H9 (cell line): ENCODE measurements around the gene GLT1D1. TPM values are rescaled to one million over a fixed set of nuclear protein-coding genes. Genes with fewer than 3 reads are reported as not detected.

Source experiments
- DNase-seq: peaks from one replicate; pipeline ENCODE4 v3.0.0-alpha.2; 2017
- H2AFZ ChIP-seq: one replicate; pipeline ENCODE4 v1.6.1; 2013; ENCODE audit warnings: mild to moderate bottlenecking, low read length, control low read depth, moderate library complexity
- H2AK5ac ChIP-seq: 2 replicates; pipeline ENCODE4 v1.6.1; 2013; ENCODE audit warnings: low read length, control low read depth, mixed read lengths; ENCODE audit not compliant: insufficient read length
- H2BK120ac ChIP-seq: one replicate; pipeline ENCODE4 v1.6.1; 2013; ENCODE audit warnings: low read depth, mild to moderate bottlenecking, low read length, control low read depth, inconsistent platforms; ENCODE audit not compliant: poor library complexity, severe bottlenecking
- H2BK12ac ChIP-seq: 2 replicates; pipeline ENCODE4 v1.6.1; 2013; ENCODE audit warnings: low read length, control low read depth, mixed read lengths, low read depth; ENCODE audit not compliant: insufficient read length
- H2BK15ac ChIP-seq: 2 replicates; pipeline ENCODE4 v1.6.1; 2013; ENCODE audit warnings: low read depth, low read length, control low read depth
- H2BK20ac ChIP-seq: one replicate; pipeline ENCODE4 v1.6.1; 2013; ENCODE audit warnings: low read depth, mild to moderate bottlenecking, low read length, control low read depth, inconsistent platforms; ENCODE audit not compliant: poor library complexity, severe bottlenecking
- H2BK5ac ChIP-seq: 2 replicates; pipeline ENCODE4 v1.6.1; 2013; ENCODE audit warnings: low read length, control low read depth, mixed read lengths; ENCODE audit not compliant: insufficient read length
- H3K14ac ChIP-seq: 2 replicates; pipeline ENCODE4 v1.6.1; 2013; ENCODE audit warnings: low read length, control low read depth; ENCODE audit not compliant: insufficient read depth
- H3K18ac ChIP-seq: 2 replicates; pipeline ENCODE4 v1.6.1; 2013; ENCODE audit warnings: low read depth, mild to moderate bottlenecking, mixed read lengths, low read length, control low read depth; ENCODE audit not compliant: insufficient read length
- H3K23ac ChIP-seq: 2 replicates; pipeline ENCODE4 v1.6.1; 2013; ENCODE audit warnings: low read length, control low read depth, mixed read lengths, low read depth; ENCODE audit not compliant: insufficient read length
- H3K23me2 ChIP-seq: 2 replicates; pipeline ENCODE4 v1.6.1; 2013; ENCODE audit warnings: low read depth, mild to moderate bottlenecking, mixed read lengths, low read length, control low read depth; ENCODE audit not compliant: insufficient read length, poor library complexity, severe bottlenecking
- H3K27ac ChIP-seq: 2 replicates; pipeline ENCODE4 v1.5.1; 2013; ENCODE audit warnings: low read length, control low read depth, mixed read lengths, low read depth; ENCODE audit not compliant: insufficient read length
- H3K27me3 ChIP-seq: 2 replicates; pipeline ENCODE4 v1.6.1; 2013; ENCODE audit warnings: low read length, control low read depth, inconsistent platforms; ENCODE audit not compliant: insufficient read depth
- H3K4ac ChIP-seq: 2 replicates; pipeline ENCODE4 v1.6.1; 2013; ENCODE audit warnings: low read depth, mild to moderate bottlenecking, control low read depth, inconsistent platforms, low read length, moderate library complexity
- H3K4me1 ChIP-seq: 2 replicates; pipeline ENCODE4 v1.6.1; 2013; ENCODE audit warnings: low read length, control low read depth, inconsistent platforms; ENCODE audit not compliant: insufficient read depth
- H3K4me2 ChIP-seq: 2 replicates; pipeline ENCODE4 v1.6.1; 2013; ENCODE audit warnings: low read length, control low read depth, mixed read lengths; ENCODE audit not compliant: insufficient read length, insufficient read depth
- H3K56ac ChIP-seq: 2 replicates; pipeline ENCODE4 v1.6.1; 2013; ENCODE audit warnings: low read depth, mild to moderate bottlenecking, mixed read lengths, low read length, control low read depth; ENCODE audit not compliant: insufficient read length
- H3K79me1 ChIP-seq: 2 replicates; pipeline ENCODE4 v1.6.1; 2013; ENCODE audit warnings: low read depth, mild to moderate bottlenecking, moderate library complexity, low read length, control low read depth, inconsistent platforms; ENCODE audit not compliant: insufficient read depth, poor library complexity, severe bottlenecking
- H3K79me2 ChIP-seq: 2 replicates; pipeline ENCODE4 v1.6.1; 2013; ENCODE audit warnings: low read length, control low read depth, inconsistent platforms; ENCODE audit not compliant: insufficient read depth
- H3K9ac ChIP-seq: 2 replicates; pipeline ENCODE4 v1.6.1; 2013; ENCODE audit warnings: low read length, control low read depth, mixed read lengths; ENCODE audit not compliant: insufficient read length; ENCODE audit errors: extremely low read depth
- H3K9me3 ChIP-seq: one replicate; pipeline ENCODE4 v1.6.1; 2013; ENCODE audit warnings: low read depth, low read length, inconsistent platforms; ENCODE audit not compliant: control insufficient read depth
- H3T11ph ChIP-seq: one replicate; pipeline ENCODE4 v1.6.1; 2013; ENCODE audit warnings: mild to moderate bottlenecking, low read length, control low read depth, inconsistent platforms
- H4K20me1 ChIP-seq: one replicate; pipeline ENCODE4 v1.6.1; 2013; ENCODE audit not compliant: control insufficient read depth, insufficient read length, insufficient read depth
- H4K5ac ChIP-seq: 2 replicates; pipeline ENCODE4 v1.6.1; 2013; ENCODE audit warnings: low read depth, mild to moderate bottlenecking, mixed read lengths, low read length, control low read depth; ENCODE audit not compliant: insufficient read length
- H4K8ac ChIP-seq: replicated peaks from 2 replicates; pipeline ENCODE4 v1.6.1; 2013; ENCODE audit warnings: low read length, control low read depth, mixed read lengths, low read depth; ENCODE audit not compliant: insufficient read length
- H4K91ac ChIP-seq: 2 replicates; pipeline ENCODE4 v1.6.1; 2013; ENCODE audit warnings: low read depth, mild to moderate bottlenecking, moderate library complexity, mixed read lengths, low read length, control low read depth; ENCODE audit not compliant: insufficient read length
- H3K27ac Mint-ChIP-seq, 3 experiments: 2 replicates in 2 of 3; 3 replicates in 1 of 3; pipeline ENCODE4 v1.8.0; 2020 to 2021; ENCODE audit warnings: mixed read lengths in 3 of 3, mild to moderate bottlenecking in 1 of 3, moderate library complexity in 1 of 3
- H3K27me3 Mint-ChIP-seq: 2 replicates; pipeline ENCODE4 v1.8.0; 2021; ENCODE audit warnings: low read depth, mild to moderate bottlenecking, moderate library complexity, mixed read lengths
- H3K36me3 Mint-ChIP-seq, 3 experiments: 2 replicates in 2 of 3; 3 replicates in 1 of 3; pipeline ENCODE4 v1.8.0; 2020 to 2021; ENCODE audit warnings: low read depth in 3 of 3, mixed read lengths in 3 of 3; ENCODE audit not compliant: insufficient read depth in 1 of 3
- H3K4me1 Mint-ChIP-seq, 2 experiments: 2 replicates each; pipeline ENCODE4 v1.8.0; 2020; ENCODE audit warnings: mixed read lengths in 2 of 2
- H3K4me3 Mint-ChIP-seq, 2 experiments: 2 replicates in 1 of 2; 3 replicates in 1 of 2; pipeline ENCODE4 v1.8.0; 2020 to 2021; ENCODE audit warnings: mild to moderate bottlenecking in 2 of 2, mixed read lengths in 2 of 2, moderate library complexity in 1 of 2
- H3K9me3 Mint-ChIP-seq, 2 experiments: 2 replicates in 1 of 2; 3 replicates in 1 of 2; pipeline ENCODE4 v1.8.0; 2020; ENCODE audit warnings: mild to moderate bottlenecking in 2 of 2, mixed read lengths in 2 of 2, moderate library complexity in 1 of 2
- WGBS: extraction: QIAGEN DNeasy Blood & Tissue Kit; methylation state at CpG from one replicate; pipeline ENCODE4 v1.1.7; 2013; ENCODE audit warnings: missing lambda C conversion rate, low lambda C conversion rate, mixed read lengths; ENCODE audit not compliant: insufficient read length; ENCODE audit errors: extremely low coverage; 5-methylcytosine and 5-hydroxymethylcytosine counted together
- total RNA-seq: library from RNA; stranded (reverse); gene quantifications from 2 replicates; pipeline ENCODE4 v1.2.1, GENCODE V29; 2021
- TF ChIP-seq, protein P1 (sequence below): fragments of 200-600 bp; sonication (generic); conservative IDR thresholded peaks from 3 replicates; pipeline ENCODE4 v1.8.0; 2021; ENCODE audit warnings: antibody characterized with exemption, mild to moderate bottlenecking

Gene GLT1D1
- total RNA-seq, 1 experiment from 2014 or later = 7.0 TPM

DNA sequence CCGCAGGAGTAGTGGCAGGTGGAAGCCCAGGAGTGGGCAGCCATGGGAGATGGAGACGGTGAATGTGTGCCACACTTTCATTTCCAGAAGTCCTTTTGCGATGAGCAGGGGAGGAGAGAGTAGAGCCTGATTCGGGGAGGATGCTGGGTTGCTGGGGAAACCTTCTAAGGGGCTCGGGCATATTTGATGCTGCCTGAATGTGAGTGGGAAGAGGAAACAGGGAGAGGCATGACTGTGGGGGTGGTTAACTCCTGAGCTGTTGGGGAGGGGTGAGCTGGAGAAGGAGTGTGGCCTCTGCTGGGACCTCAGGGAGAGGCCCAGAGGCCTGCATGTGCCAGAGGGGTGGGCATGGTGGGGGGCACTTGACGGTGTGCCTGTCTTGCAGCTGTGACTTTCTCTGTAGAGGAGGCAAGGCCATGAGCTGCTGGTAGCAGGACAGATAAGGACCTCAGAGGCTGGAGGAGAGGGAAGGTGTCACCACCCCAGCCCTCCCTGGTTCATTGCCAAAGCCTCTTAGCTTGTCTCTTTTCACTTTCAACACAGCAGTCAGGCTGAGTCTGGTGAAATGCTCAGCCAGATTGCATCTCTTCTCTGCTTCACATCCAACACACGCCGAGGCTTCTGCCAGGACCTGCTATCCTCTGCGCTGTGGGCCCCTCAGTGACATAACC lies 11.4 kb downstream of the GLT1D1 start:
- H3K18ac ChIP-seq = no peak overlapping the region
- H2BK120ac ChIP-seq = no peak overlapping the region
- H3K9me3 Mint-ChIP-seq = no peaks in the 10 kb centered on the region
- no peak overlapping the region for H2BK12ac ChIP-seq
- no peaks in the 10 kb centered on the region for H4K20me1 ChIP-seq
- no peaks in the 10 kb centered on the region for H3K36me3 Mint-ChIP-seq
- H2BK5ac ChIP-seq = no peak overlapping the region
- no peaks in the 10 kb centered on the region for H3K23me2 ChIP-seq
- H3K79me2 ChIP-seq = no peaks in the 10 kb centered on the region
- H3K9ac ChIP-seq = no peak overlapping the region
- H3K27ac ChIP-seq = no peak overlapping the region
- peaks cover 3% of the 10 kb centered on the region for H3K27me3 Mint-ChIP-seq
- no peak overlapping the region for H3K4me2 ChIP-seq
- TF ChIP-seq, protein P1, sequence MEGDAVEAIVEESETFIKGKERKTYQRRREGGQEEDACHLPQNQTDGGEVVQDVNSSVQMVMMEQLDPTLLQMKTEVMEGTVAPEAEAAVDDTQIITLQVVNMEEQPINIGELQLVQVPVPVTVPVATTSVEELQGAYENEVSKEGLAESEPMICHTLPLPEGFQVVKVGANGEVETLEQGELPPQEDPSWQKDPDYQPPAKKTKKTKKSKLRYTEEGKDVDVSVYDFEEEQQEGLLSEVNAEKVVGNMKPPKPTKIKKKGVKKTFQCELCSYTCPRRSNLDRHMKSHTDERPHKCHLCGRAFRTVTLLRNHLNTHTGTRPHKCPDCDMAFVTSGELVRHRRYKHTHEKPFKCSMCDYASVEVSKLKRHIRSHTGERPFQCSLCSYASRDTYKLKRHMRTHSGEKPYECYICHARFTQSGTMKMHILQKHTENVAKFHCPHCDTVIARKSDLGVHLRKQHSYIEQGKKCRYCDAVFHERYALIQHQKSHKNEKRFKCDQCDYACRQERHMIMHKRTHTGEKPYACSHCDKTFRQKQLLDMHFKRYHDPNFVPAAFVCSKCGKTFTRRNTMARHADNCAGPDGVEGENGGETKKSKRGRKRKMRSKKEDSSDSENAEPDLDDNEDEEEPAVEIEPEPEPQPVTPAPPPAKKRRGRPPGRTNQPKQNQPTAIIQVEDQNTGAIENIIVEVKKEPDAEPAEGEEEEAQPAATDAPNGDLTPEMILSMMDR = no peak
- no peak overlapping the region for H3K56ac ChIP-seq
- no peak overlapping the region for H3K14ac ChIP-seq
- H3K23ac ChIP-seq = no peak overlapping the region
- H3K79me1 ChIP-seq = no peaks in the 10 kb centered on the region
- peak overlapping the region in 1 of 3 experiments; percentile 57; a peak in 2 of 7 replicates for H3K27ac Mint-ChIP-seq
- no peak overlapping the region for H4K91ac ChIP-seq
- H3T11ph ChIP-seq = no peak overlapping the region
- no peak overlapping the region for H4K5ac ChIP-seq
- no peaks in the 10 kb centered on the region for H3K4me1 ChIP-seq
- no peak for DNase-seq
- no peak overlapping the region for H3K4me3 Mint-ChIP-seq
- H3K4me1 Mint-ChIP-seq = peaks cover 12 to 16% of the 10 kb centered on the region in 2 experiments
- no peak overlapping the region for H2AK5ac ChIP-seq
- H2BK20ac ChIP-seq = no peak overlapping the region
- WGBS = no CpG with 5 or more reads among the region's 9 CpGs
- H3K4ac ChIP-seq = no peak overlapping the region
- no peaks in the 10 kb centered on the region for H3K27me3 ChIP-seq
- H2BK15ac ChIP-seq = no peak overlapping the region
- H4K8ac ChIP-seq = no peak overlapping the region
- no peaks in the 10 kb centered on the region for H3K9me3 ChIP-seq
- no peak overlapping the region for H2AFZ ChIP-seq
